Liver (tissue), 9 donors: ENCODE data around the gene MVB12A. TPM values are rescaled to one million over a fixed set of nuclear protein-coding genes. Genes with fewer than 3 reads are reported as not detected.

Experiments
- DNase-seq: peaks from one replicate; pipeline ENCODE4 v3.0.0-alpha.2; 2017; ENCODE audit warnings: low spot score
- H3K27ac ChIP-seq, 2 donors: one replicate each; pipeline ENCODE4 v1.7.0; 2013; ENCODE audit warnings: inconsistent platforms in 2 of 2, low read length in 2 of 2, control low read depth in 1 of 2, low read depth in 1 of 2, mild to moderate bottlenecking in 1 of 2
- H3K27me3 ChIP-seq, 4 donors: one replicate each; pipeline versions ENCODE4 v1.6.1 to v1.7.0; 2013; ENCODE audit warnings: low read length in 3 of 4, inconsistent platforms in 1 of 4, mild to moderate bottlenecking in 1 of 4, moderate library complexity in 1 of 4; ENCODE audit not compliant: control insufficient read depth in 4 of 4, insufficient read depth in 4 of 4
- H3K36me3 ChIP-seq, 4 donors: one replicate each; pipeline versions ENCODE4 v1.6.1 to v1.7.0; 2013; ENCODE audit warnings: low read length in 3 of 4, mild to moderate bottlenecking in 3 of 4, low read depth in 1 of 4, moderate library complexity in 1 of 4; ENCODE audit not compliant: control insufficient read depth in 4 of 4, insufficient read depth in 3 of 4
- H3K4me1 ChIP-seq, 4 donors: one replicate each; pipeline versions ENCODE4 v1.6.1 to v1.7.0; 2013; ENCODE audit warnings: low read length in 3 of 4, mild to moderate bottlenecking in 3 of 4, moderate library complexity in 1 of 4; ENCODE audit not compliant: control insufficient read depth in 4 of 4, insufficient read depth in 4 of 4
- H3K4me3 ChIP-seq, 3 donors: one replicate each; pipeline versions ENCODE4 v1.6.1 to v1.7.0; 2013; ENCODE audit warnings: low read length in 3 of 3, control low read depth in 1 of 3, low read depth in 1 of 3, mild to moderate bottlenecking in 1 of 3
- H3K9ac ChIP-seq, 2 donors: one replicate each; pipeline ENCODE4 v1.7.0; 2013; ENCODE audit warnings: low read length in 2 of 2, mild to moderate bottlenecking in 2 of 2, moderate library complexity in 2 of 2, control low read depth in 1 of 2, low read depth in 1 of 2
- H3K9me3 ChIP-seq, 4 donors: one replicate each; pipeline versions ENCODE4 v1.6.1 to v1.7.0; 2013; ENCODE audit warnings: low read length in 3 of 4; ENCODE audit not compliant: control insufficient read depth in 4 of 4
- EGR1 ChIP-seq, 2 donors: IDR thresholded peaks; 2 replicates each; pipeline ENCODE4 v1.6.1; 2016 to 2018; ENCODE audit warnings: antibody characterized with exemption in 2 of 2, low read depth in 2 of 2
- FOXA1 ChIP-seq: IDR thresholded peaks from 2 replicates; pipeline ENCODE4 v1.6.1; 2016; ENCODE audit warnings: antibody characterized with exemption
- NR2F2 ChIP-seq: IDR thresholded peaks from 2 replicates; pipeline ENCODE4 v1.6.1; 2016; ENCODE audit warnings: antibody characterized with exemption
- RAD21 ChIP-seq, 2 donors: IDR thresholded peaks; 2 replicates each; pipeline ENCODE4 v1.6.1; 2016; ENCODE audit warnings: antibody characterized with exemption in 2 of 2, mild to moderate bottlenecking in 2 of 2
- SP1 ChIP-seq: IDR thresholded peaks from 2 replicates; pipeline ENCODE4 v1.6.1; 2018; ENCODE audit warnings: antibody characterized with exemption, mild to moderate bottlenecking
- TAF1 ChIP-seq: conservative IDR thresholded peaks from 2 replicates; pipeline ENCODE4 v1.6.1; 2016; ENCODE audit warnings: antibody characterized with exemption, mild to moderate bottlenecking
- YY1 ChIP-seq: IDR thresholded peaks from 2 replicates; pipeline ENCODE4 v1.6.1; 2016; ENCODE audit warnings: antibody characterized with exemption, mild to moderate bottlenecking
- WGBS: extraction: QIAGEN DNeasy Blood & Tissue Kit; methylation state at CpG from one replicate; pipeline ENCODE4 v1.1.7; 2013; 5-methylcytosine and 5-hydroxymethylcytosine counted together
- polyA plus RNA-seq, 2 donors: library from polyadenylated mRNA; stranded (reverse) in 1 of 2; unstranded in 1 of 2; fragments of 200-250 nt in 1 of 2; fragments of >200 nt in 1 of 2; fragmentation: Nextera tagmentation in 1 of 2; extraction: Ambion mirVana in 1 of 2; gene quantifications; one replicate each; pipeline versions ENCODE4 v1.2.1 to v1.2.3, GENCODE V29; 2013 to 2015
- total RNA-seq, 2 donors: library from RNA; depleted of rRNA; stranded (reverse); fragments of >200 nt; gene quantifications; one replicate each; pipeline ENCODE4 v1.2.3, GENCODE V29; 2014
- TF ChIP-seq, protein P1 (sequence below): IDR thresholded peaks from 2 replicates; pipeline ENCODE4 v1.6.1; 2016; ENCODE audit warnings: antibody characterized with exemption, mild to moderate bottlenecking
- TF ChIP-seq, protein P2 (sequence below): fragments of 150-350 bp; IDR thresholded peaks from 2 replicates; pipeline ENCODE4 v1.5.1; 2017; ENCODE audit warnings: improper control_type of control experiment, low read depth, low read length; ENCODE audit not compliant: missing input control
- TF ChIP-seq, protein P3 (sequence below): IDR thresholded peaks from 2 replicates; pipeline ENCODE4 v1.6.1; 2016; ENCODE audit warnings: antibody characterized with exemption
- donor health status: healthy.
- donor health status: healthy.
- donor health status: healthy.
- donor health status: healthy.
- donor health status: healthy.

MVB12A gene
- total and polyA plus RNA-seq, 4 donors = 9.8 to 22.8 (median 15.8) TPM

DNA sequence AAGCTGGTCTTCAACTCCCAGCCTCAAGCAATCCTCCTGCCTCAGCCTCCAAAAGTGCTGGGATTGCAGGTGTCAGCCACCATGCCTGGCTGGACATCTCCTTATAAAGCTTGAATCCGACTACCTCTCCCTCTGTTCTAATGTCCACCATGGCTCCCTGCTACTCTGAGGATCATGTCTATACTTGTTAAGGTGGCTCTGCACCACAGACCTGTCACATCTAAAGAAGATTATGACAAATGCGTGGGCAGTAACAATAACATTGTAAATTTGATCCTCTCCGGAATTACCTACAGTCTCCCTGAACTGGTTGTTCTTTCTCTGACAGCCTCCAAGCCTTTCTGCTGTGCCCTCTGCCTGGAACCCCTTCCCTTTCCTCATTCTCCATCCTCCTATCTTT lies 39.1 kb downstream of the MVB12A start:
- H3K27ac ChIP-seq = no peak overlapping the region

DNA sequence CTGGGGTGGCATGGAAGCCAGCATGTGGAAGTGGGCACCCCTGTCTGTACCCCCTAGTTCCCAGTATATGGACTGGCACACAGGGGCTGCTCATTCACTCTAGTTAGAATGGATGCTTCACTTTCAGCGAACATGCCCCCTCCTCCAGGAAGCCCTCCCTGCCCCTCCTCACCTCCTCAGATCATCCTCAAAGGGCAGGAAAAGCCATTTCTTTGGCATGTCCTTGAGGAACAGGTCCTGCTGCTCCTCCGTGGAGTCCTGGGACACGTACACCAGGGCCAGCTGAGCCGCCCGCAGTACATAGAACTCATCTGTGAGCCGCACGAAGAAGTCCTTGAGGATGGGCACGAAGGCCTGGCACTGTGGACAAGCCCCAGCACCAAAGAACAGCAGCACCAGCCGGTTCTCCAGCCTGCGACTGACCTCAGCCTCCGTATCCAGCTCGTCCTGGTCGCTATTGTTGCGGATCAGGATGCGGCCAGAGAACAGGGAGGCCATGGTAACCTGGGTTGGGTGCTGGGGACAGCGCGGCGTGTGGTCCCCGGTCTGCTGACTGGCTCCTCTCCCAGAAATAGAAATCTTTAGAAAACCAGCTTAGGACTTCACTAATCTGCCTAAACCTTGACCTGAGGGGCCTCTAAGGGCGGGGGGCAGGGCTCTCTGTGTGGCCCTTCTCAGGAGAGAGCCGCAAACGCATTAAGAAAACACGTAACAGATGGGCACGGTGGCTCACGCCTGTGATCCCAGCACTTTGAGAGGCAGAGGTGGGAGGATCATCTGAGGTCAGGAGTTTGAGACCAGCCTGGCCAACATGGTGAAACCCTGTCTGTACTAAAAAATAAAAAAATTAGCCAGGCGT lies 40.8 kb downstream of the MVB12A start, which contains the start of gene NXNL1:
NXNL1 (minus strand) TSS at position 555 of the 859 bp plus-strand sequence; CDS start at position 498, 57 bp downstream.
- TF ChIP-seq SP1 (no peak), NR2F2 (no peak), EGR1 (IDR thresholded peaks at IDR 0.05; ENCODE audit: low read depth in 2 of 2) (no peak)
- TF ChIP-seq, protein P1, sequence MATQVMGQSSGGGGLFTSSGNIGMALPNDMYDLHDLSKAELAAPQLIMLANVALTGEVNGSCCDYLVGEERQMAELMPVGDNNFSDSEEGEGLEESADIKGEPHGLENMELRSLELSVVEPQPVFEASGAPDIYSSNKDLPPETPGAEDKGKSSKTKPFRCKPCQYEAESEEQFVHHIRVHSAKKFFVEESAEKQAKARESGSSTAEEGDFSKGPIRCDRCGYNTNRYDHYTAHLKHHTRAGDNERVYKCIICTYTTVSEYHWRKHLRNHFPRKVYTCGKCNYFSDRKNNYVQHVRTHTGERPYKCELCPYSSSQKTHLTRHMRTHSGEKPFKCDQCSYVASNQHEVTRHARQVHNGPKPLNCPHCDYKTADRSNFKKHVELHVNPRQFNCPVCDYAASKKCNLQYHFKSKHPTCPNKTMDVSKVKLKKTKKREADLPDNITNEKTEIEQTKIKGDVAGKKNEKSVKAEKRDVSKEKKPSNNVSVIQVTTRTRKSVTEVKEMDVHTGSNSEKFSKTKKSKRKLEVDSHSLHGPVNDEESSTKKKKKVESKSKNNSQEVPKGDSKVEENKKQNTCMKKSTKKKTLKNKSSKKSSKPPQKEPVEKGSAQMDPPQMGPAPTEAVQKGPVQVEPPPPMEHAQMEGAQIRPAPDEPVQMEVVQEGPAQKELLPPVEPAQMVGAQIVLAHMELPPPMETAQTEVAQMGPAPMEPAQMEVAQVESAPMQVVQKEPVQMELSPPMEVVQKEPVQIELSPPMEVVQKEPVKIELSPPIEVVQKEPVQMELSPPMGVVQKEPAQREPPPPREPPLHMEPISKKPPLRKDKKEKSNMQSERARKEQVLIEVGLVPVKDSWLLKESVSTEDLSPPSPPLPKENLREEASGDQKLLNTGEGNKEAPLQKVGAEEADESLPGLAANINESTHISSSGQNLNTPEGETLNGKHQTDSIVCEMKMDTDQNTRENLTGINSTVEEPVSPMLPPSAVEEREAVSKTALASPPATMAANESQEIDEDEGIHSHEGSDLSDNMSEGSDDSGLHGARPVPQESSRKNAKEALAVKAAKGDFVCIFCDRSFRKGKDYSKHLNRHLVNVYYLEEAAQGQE = no peak
- TF ChIP-seq, protein P2, sequence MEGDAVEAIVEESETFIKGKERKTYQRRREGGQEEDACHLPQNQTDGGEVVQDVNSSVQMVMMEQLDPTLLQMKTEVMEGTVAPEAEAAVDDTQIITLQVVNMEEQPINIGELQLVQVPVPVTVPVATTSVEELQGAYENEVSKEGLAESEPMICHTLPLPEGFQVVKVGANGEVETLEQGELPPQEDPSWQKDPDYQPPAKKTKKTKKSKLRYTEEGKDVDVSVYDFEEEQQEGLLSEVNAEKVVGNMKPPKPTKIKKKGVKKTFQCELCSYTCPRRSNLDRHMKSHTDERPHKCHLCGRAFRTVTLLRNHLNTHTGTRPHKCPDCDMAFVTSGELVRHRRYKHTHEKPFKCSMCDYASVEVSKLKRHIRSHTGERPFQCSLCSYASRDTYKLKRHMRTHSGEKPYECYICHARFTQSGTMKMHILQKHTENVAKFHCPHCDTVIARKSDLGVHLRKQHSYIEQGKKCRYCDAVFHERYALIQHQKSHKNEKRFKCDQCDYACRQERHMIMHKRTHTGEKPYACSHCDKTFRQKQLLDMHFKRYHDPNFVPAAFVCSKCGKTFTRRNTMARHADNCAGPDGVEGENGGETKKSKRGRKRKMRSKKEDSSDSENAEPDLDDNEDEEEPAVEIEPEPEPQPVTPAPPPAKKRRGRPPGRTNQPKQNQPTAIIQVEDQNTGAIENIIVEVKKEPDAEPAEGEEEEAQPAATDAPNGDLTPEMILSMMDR = no peak
- TF ChIP-seq, protein P3, sequence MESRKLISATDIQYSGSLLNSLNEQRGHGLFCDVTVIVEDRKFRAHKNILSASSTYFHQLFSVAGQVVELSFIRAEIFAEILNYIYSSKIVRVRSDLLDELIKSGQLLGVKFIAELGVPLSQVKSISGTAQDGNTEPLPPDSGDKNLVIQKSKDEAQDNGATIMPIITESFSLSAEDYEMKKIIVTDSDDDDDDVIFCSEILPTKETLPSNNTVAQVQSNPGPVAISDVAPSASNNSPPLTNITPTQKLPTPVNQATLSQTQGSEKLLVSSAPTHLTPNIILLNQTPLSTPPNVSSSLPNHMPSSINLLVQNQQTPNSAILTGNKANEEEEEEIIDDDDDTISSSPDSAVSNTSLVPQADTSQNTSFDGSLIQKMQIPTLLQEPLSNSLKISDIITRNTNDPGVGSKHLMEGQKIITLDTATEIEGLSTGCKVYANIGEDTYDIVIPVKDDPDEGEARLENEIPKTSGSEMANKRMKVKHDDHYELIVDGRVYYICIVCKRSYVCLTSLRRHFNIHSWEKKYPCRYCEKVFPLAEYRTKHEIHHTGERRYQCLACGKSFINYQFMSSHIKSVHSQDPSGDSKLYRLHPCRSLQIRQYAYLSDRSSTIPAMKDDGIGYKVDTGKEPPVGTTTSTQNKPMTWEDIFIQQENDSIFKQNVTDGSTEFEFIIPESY = no peak
- 79% methylated on average over 26 of the region's 26 CpGs for WGBS
- Histone ChIP-seq H3K27me3 (peaks cover 0 to 3% (median 2%) of the 10 kb centered on the region in 4 donors), H3K9ac (no peak within 1 kb of the TSS), H3K9me3 (no peaks in the 10 kb centered on the region), H3K4me1 (no peaks in the 10 kb centered on the region), H3K4me3 (no peak within 1 kb of the TSS), H3K27ac (no peak within 1 kb of the TSS), H3K36me3 (no peaks in the 10 kb centered on the region)
- no peak for DNase-seq

More for the DNA sequence above, 39.1 kb downstream of the MVB12A start:
- H3K9me3 ChIP-seq = no peaks in the 10 kb centered on the region
- no peak for TF ChIP-seq SP1
- no peak for TF ChIP-seq TAF1
- TF ChIP-seq EGR1 (IDR thresholded peaks at IDR 0.05; ENCODE audit: low read depth in 2 of 2) = no peak
- TF ChIP-seq FOXA1 = no peak
- no peak for TF ChIP-seq YY1
- no peak for TF ChIP-seq RAD21 (IDR thresholded peaks at IDR 0.05)
- H3K4me3 ChIP-seq = no peak overlapping the region
- no peaks in the 10 kb centered on the region for H3K4me1 ChIP-seq
- DNase-seq = no peak
- H3K9ac ChIP-seq = no peak overlapping the region
- H3K36me3 ChIP-seq = no peaks in the 10 kb centered on the region
- H3K27me3 ChIP-seq = peaks cover 0 to 4% (median 2%) of the 10 kb centered on the region in 4 donors
- 79% methylated on average over 3 of the region's 3 CpGs for WGBS
